Neutrophil (primary cell): ENCODE measurements around the gene NBEA.
"Not testable (repeated sequence)": the region's sequence is repeated elsewhere in the genome, so short reads cannot be mapped to it uniquely, and the experiment has no call there.

ENCODE experiments used
- H3K27ac ChIP-seq: fragments of 200-600 bp; sonication (generic); 2 replicates; pipeline ENCODE4 v1.5.1; 2016; ENCODE audit warnings: mild to moderate bottlenecking, moderate library complexity
- H3K27me3 ChIP-seq: fragments of 200-600 bp; sonication (generic); 2 replicates; pipeline ENCODE4 v1.6.0; 2016; ENCODE audit warnings: mild to moderate bottlenecking
- H3K36me3 ChIP-seq: fragments of 200-600 bp; sonication (generic); 2 replicates; pipeline ENCODE4 v1.5.1; 2017
- H3K4me1 ChIP-seq, 2 experiments: fragments of 200-600 bp in 1 of 2; sonication (generic) in 1 of 2; 1 replicate in 1 of 2; 2 replicates in 1 of 2; pipeline versions ENCODE4 v1.5.1 to v1.6.1; 2013 to 2016; ENCODE audit warnings: low read depth in 1 of 2, low read length in 1 of 2, mild to moderate bottlenecking in 1 of 2, moderate library complexity in 1 of 2; ENCODE audit not compliant: control insufficient read depth in 1 of 2, insufficient read depth in 1 of 2
- H3K4me3 ChIP-seq, 2 experiments: fragments of 200-600 bp in 1 of 2; sonication (generic) in 1 of 2; 1 replicate in 1 of 2; 2 replicates in 1 of 2; pipeline ENCODE4 v1.5.1; 2013 to 2016; ENCODE audit warnings: low read depth in 1 of 2, low read length in 1 of 2, mild to moderate bottlenecking in 1 of 2, moderate library complexity in 1 of 2
- H3K9me3 ChIP-seq: fragments of 200-600 bp; sonication (generic); 2 replicates; pipeline ENCODE4 v1.5.1; 2016
- TF ChIP-seq, protein P1 (sequence below): fragments of 200-600 bp; sonication (generic); IDR thresholded peaks from 2 replicates; pipeline ENCODE4 v1.5.1; 2016; ENCODE audit warnings: antibody characterized with exemption

NBEA gene

DNA sequence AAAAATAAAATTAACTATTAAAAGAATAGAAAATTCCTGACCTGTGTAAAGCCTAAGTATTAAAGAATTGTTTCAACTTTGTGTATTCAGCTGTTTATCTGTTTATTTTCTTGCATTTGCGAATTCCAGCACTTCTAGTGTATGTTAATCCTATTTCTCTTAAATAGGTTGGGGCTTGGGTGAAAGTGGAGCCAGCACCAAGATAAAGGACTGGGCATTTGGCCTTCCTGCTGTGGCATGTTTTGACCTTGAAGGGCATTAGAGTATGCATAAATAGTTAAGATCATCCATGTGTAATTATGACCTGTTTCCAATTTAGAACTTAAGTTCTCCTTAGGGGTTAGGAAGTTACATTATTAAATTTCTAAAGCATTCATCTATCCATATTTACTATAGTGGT is 151.3 kb downstream of the NBEA start:
- no peaks in the 10 kb centered on the region for H3K27me3 ChIP-seq
- H3K4me1 ChIP-seq = no peaks in the 10 kb centered on the region
- H3K4me3 ChIP-seq = no peak overlapping the region
- TF ChIP-seq, protein P1, sequence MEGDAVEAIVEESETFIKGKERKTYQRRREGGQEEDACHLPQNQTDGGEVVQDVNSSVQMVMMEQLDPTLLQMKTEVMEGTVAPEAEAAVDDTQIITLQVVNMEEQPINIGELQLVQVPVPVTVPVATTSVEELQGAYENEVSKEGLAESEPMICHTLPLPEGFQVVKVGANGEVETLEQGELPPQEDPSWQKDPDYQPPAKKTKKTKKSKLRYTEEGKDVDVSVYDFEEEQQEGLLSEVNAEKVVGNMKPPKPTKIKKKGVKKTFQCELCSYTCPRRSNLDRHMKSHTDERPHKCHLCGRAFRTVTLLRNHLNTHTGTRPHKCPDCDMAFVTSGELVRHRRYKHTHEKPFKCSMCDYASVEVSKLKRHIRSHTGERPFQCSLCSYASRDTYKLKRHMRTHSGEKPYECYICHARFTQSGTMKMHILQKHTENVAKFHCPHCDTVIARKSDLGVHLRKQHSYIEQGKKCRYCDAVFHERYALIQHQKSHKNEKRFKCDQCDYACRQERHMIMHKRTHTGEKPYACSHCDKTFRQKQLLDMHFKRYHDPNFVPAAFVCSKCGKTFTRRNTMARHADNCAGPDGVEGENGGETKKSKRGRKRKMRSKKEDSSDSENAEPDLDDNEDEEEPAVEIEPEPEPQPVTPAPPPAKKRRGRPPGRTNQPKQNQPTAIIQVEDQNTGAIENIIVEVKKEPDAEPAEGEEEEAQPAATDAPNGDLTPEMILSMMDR = no peak
- no peaks in the 10 kb centered on the region for H3K9me3 ChIP-seq
- H3K27ac ChIP-seq = no peak overlapping the region
- no peaks in the 10 kb centered on the region for H3K36me3 ChIP-seq

DNA sequence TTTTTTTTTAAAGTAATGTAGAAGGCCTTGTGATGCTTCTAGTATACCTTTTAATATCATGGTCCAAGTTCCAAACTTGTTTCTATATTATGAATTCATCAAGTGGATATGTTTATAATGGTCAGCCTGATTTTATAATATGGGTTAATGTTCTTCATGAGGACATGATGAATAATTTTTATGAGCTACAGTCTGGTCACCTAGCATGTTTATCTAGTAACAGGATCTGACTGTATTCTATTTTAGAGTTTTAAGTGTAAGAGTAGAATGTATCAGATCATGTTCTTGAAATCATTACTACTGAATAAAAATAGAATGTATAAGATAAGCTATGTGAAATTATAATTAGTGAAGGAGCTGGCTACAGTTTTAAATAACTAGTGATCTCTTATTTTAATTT is 164.7 kb downstream of the NBEA start:
- not testable (repeated sequence) for H3K27ac ChIP-seq, H3K27me3 ChIP-seq, H3K4me3 ChIP-seq, H3K36me3 ChIP-seq, H3K4me1 ChIP-seq, H3K9me3 ChIP-seq

DNA sequence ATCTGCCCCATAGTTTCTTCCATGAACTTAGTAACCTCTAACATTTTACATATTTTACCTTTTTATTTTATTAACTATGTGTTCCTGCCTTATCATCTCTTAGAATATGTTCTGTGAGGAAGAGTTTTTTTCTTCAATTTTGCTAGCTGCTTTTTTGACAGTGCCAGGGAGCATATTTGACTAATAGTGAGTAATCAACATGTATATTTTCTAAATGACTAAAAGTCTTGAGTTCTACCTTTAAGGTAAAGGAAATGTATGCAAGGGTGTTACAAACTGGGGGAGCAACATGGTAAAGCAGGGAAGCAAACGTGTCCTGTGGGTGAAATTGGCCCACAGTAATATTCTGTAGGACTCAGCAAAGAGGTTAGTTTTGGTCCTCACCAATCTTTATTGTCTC is 165.5 kb downstream of the NBEA start:
- TF ChIP-seq, protein P1 = no peak
- Histone ChIP-seq H3K36me3 (no peaks in the 10 kb centered on the region), H3K9me3 (no peaks in the 10 kb centered on the region), H3K27me3 (no peaks in the 10 kb centered on the region), H3K4me1 (no peaks in the 10 kb centered on the region), H3K4me3 (no peak overlapping the region), H3K27ac (no peak overlapping the region)

DNA sequence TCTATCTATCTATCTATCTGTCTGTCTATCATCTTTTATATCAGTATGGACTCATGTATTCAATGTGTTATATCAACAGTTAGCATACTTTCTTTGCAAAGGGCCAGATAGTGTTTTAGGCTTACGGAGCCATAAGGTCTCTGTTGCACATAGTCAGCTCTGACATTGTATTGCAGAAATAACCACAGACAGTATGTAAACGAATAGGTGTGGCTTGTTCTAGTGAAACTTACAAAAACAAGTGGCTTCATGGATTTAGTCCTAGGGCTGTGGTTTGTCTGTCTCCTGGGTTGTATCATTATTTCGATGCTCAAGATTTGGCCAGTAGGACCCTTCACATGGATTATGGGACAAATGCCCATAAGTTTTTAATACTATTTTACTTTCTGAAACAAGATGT is 171.5 kb downstream of the NBEA start:
- H3K4me3 ChIP-seq, H3K9me3 ChIP-seq, H3K36me3 ChIP-seq, H3K27ac ChIP-seq, H3K27me3 ChIP-seq, H3K4me1 ChIP-seq: not testable (repeated sequence)

DNA sequence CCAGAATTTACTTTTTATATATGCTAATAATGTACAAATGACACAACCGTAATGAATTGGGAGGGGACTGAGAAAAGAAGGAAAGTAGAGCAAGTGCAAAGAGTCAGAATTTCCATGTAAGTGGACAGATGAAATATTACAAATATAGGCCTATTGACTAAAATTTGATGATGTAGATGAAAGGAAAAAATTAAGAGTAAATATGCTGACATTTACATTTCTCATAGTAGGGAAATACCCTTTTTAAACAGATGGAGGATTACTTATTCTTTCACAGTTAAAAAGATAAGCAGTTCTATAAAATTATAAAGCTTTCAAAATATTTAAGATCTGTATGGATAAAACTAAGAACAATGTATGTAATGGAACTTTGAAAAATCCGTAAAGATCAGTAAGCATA is 185.4 kb downstream of the NBEA start:
- no peak overlapping the region for H3K4me3 ChIP-seq
- no peak overlapping the region for H3K27ac ChIP-seq
- no peaks in the 10 kb centered on the region for H3K9me3 ChIP-seq
- no peaks in the 10 kb centered on the region for H3K27me3 ChIP-seq
- H3K4me1 ChIP-seq = no peaks in the 10 kb centered on the region
- H3K36me3 ChIP-seq = no peaks in the 10 kb centered on the region
- TF ChIP-seq, protein P1 = no peak

DNA sequence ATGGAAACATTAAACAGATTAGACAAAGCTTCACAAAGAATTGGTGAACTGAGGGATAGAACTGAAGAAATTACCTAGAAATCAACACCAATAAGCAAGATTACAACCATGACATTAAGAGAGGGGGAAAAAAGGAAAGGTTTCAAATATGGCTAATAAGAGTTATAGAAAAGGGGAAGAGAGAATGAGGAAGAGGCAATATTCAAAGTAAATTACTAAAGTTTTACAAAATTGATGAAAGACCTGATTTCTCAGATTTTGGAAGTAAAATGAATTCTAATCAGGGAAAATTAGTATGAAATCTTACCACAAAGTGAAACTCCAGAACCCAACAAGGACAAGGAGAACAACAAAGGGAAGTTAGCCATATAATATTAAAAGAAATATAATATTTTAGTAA is 187.4 kb downstream of the NBEA start:
- H3K27me3 ChIP-seq = no peaks in the 10 kb centered on the region
- H3K4me1 ChIP-seq = no peaks in the 10 kb centered on the region
- H3K9me3 ChIP-seq = no peaks in the 10 kb centered on the region
- no peaks in the 10 kb centered on the region for H3K36me3 ChIP-seq
- no peak overlapping the region for H3K27ac ChIP-seq
- H3K4me3 ChIP-seq = no peak overlapping the region
- TF ChIP-seq, protein P1 = no peak

DNA sequence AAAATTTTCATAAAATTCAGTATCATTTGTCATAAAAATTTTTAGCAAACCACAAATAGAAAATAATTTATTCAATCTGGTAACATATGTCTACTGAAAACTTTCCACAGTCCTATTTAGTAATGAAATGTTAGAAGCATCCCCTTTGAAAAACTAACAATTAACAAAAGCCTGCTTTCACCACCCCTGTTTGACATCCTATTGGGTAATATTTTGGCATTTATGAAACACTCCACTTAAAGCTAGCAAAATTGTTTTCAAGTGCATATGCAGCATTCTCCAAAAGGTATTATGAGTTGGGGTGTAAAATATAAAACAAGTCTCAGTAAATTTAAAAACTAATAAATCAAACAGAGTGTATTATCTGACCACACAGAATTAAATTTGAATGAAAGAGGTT is 189.4 kb downstream of the NBEA start:
- Histone ChIP-seq H3K4me1 (no peaks in the 10 kb centered on the region), H3K27me3 (no peaks in the 10 kb centered on the region), H3K36me3 (no peaks in the 10 kb centered on the region), H3K4me3 (no peak overlapping the region), H3K9me3 (no peaks in the 10 kb centered on the region), H3K27ac (no peak overlapping the region)
- TF ChIP-seq, protein P1 = no peak
